ENCODE data around the gene MAST3.

GRCh38 chr19:18107235-18107634 lies 9.7 kb downstream of the MAST3 start:
- TF ChIP-seq CTCF (conservative IDR thresholded peaks at IDR 0.05; ENCODE audit: low read length) (no peak), EZH2phosphoT487 (IDR thresholded peaks at IDR 0.05; ENCODE audit: borderline replicate concordance, low read depth, low read length) (no peak)
